ENCODE data around the gene ZNF181.

- TF ChIP-seq, protein P1, sequence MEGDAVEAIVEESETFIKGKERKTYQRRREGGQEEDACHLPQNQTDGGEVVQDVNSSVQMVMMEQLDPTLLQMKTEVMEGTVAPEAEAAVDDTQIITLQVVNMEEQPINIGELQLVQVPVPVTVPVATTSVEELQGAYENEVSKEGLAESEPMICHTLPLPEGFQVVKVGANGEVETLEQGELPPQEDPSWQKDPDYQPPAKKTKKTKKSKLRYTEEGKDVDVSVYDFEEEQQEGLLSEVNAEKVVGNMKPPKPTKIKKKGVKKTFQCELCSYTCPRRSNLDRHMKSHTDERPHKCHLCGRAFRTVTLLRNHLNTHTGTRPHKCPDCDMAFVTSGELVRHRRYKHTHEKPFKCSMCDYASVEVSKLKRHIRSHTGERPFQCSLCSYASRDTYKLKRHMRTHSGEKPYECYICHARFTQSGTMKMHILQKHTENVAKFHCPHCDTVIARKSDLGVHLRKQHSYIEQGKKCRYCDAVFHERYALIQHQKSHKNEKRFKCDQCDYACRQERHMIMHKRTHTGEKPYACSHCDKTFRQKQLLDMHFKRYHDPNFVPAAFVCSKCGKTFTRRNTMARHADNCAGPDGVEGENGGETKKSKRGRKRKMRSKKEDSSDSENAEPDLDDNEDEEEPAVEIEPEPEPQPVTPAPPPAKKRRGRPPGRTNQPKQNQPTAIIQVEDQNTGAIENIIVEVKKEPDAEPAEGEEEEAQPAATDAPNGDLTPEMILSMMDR (conservative IDR thresholded peaks at IDR 0.05; ENCODE audit: low read depth, low read length), result peak; percentile 67
- no peak for TF ChIP-seq EZH2 (IDR thresholded peaks at IDR 0.05; ENCODE audit: borderline replicate concordance, low read depth, low read length, poor library complexity, severe bottlenecking)
Measured at GRCh38 chr19:34712395-34713261, 21.4 kb upstream of the ZNF181 start.
